GM19193 (cell line): ENCODE results near the gene RERE.

ENCODE experiments used
- POLR2A ChIP-seq: IDR thresholded peaks from 4 replicates; pipeline ENCODE4 v1.6.1; 2011; ENCODE audit not compliant: insufficient read depth, insufficient read length; ENCODE audit errors: extremely low read depth

Gene RERE

DNA sequence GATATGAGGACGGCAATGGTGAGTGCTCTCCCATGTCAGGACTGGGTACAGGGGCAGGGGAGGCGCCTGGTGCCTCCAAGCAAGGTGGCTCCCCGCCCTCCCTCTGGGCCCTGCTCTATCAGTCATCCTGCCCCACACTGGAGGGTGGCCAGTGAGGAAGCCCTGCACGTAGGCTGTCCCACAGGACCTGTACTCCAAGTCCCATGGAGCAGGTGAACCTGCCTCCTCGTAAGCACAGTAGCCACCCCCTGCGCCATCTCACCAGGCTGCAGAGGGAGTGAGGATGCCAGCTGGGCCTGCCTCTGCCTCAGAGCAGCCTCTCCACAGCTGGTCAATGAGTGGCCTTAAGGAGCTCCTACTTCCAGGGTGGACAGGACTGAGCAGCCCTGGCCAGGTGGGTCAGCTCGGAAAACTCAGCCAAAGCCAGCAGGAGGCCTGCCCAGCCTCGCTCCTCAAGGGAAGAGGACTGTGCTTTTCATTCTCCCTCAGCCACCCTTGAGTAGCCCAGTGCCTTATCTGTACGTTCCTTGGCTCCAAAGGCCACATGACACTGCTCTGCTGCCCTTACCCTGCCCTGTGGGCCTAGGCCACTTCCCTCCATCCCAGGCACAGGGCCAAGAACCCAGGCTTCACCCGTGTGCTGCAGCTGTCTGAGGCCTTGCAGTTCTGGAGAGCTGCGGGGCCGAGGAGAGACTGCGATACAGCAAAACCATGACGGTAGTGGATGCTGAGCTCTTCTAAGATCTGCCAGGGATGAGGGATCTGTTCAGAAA, 459.9 kb downstream of the RERE start:
- TF ChIP-seq POLR2A = no peak

DNA sequence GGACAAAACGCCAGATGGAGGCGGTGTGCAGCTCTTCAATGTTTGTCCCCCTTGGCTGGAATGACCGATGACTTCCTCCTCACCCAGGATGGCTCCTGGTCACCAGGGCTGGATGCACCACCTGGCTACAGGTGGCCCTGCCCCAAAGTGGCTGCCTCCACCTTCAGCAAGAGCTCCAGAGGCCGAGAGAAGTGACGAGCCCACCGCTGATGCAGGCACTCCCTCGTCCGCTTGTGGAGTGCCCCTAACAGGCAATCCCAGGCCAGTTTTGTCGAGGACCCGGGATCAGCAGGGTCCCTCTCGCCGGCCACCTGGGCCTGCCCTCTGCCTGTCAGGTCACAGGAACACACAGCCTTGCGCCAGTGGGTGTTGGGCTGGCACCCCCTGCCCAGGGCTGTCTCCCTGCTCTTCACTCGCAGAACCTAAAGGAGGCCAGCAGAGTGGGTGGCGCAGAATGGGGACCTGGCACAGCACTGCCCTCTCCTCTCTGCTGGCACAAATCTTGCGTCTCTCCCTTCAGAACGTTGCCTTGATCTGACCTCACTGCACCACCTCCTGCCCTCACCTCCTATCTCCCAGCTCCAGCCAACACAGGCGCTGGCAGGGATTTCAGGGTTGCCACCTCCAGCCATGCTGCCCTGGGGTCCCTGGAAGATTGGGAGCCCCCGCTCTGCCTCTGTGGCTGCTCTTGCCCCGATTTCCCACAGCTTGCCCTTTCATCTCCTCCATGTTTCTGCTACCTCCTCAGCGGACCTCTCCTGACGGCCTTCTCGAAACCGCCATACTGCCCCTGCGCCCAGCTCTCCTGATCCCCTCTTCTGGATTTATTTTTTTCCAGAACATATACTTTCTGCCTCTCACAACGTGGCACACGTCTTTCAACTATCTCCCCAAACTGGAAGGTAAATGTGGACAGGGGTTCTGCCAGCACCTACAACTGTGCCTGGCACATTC, 460.9 kb downstream of the RERE start:
- no peak for TF ChIP-seq POLR2A

DNA sequence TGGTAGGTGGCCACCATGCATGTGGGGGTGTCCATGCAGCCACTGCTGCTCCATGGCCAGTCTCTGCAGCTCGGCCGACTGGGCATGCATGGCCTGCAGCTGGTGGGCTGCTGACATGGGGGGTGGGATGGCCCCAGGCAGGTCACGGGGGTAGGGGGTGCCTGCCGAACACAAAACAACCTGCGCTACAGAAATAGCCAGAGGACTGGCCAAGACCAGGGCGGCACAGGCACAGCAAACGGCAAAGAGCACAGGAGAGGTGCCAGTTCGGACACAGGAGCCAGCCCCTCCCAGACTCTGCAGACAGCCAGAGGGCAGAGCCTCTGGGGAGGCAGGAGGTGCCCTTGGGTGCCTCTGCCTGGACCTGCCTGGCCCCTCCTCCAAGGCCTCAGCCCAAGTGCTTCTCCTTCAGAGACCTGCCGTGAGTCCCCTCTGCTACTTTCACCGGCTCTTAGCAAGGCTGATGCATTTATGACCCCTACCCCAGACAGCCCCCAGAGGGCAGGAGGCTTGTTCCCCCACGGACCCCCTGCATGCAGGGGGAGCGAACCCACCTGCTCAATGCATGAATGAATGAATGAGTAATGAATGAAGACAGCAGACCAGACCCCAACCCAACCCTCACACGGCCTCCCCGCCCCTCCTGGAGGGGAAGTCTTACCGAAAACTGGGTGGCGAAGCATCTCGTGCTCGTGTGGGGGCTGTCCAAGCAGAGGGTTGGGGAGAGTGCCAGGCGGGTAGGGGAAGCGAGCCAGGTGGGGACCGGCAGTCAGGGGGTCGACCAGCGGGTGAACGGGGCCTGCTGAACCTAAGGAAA, 461.8 kb downstream of the RERE start:
- TF ChIP-seq POLR2A = no peak

DNA sequence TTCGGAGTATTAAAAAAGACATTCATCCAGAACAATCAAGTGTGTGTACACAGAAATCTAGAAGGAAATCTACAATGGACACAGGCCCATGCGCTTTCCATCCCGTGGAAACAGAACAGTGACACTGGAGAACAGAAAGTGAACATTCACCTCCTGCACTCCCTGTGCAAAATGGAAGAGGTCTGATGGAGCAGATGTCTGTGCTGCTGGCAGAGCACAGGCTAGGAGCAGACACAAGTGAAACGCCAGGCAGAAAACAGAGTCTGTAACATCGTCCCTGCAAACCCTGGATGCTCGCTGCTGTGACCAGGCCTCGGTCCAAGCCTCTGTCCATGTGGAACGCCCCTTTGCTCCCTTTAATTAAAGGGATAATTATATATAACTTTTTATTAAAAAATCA, 463.4 kb downstream of the RERE start:
- TF ChIP-seq POLR2A = no peak

DNA sequence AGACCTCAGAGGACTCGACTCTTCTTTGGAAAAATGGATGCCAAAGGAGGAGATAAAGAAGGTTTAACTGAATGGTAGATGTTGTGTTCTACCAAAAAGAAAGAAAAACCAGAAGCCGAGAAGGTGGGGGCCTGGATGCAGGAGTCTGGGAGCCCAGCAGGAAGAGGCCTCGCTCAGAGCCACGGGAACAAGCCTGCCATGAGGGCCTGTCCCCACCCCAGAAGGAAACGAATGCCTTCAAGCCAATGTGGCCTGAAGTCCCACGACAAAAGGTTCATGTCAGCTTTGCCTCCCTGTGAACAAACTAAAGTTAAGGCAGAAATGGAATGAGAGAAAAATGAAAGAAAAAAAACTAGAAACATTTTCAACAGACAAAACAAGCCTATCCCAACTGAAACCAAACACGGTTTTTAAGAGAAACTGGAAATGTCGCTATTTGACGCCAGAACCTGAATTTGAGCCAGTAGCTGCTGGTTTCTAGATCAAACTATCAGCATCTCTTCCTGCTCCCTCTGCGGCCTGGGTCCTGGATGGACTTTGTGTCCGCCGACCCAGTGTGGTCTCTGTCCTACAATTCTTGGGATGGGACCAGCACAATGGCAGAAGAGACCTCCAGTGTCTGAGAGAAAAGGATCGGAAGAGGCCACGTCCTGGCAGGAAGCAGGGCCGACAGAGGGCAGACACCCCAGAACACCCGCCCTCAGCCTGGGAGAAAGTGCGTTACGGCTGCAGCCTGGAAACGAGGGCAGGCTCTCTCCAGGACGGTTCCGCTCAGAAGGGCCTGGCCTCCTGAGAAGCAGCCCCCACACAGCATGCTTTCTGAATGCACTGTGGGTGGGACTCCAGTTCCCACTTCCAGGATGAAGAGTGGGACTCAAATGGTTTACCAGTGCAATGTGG, 464.3 kb downstream of the RERE start:
- no peak for TF ChIP-seq POLR2A

DNA sequence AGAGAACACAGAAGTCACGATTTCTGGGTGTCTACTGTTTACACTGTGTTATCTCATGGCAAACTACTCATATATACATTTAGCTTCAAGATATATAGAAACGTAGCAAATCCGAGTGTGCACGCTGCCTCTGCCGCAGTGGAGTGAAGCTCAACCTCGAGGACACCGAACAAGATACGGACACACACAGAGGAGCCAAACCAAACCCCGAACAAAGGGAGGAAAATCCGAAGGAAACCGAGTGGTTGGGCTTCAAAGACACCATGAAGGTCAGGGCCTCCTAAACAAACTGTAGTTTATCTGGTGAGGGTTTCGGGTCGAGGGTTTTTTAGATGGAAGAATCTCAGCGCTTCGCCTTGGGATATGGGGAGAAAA, 465.0 kb downstream of the RERE start:
- TF ChIP-seq POLR2A = no peak

DNA sequence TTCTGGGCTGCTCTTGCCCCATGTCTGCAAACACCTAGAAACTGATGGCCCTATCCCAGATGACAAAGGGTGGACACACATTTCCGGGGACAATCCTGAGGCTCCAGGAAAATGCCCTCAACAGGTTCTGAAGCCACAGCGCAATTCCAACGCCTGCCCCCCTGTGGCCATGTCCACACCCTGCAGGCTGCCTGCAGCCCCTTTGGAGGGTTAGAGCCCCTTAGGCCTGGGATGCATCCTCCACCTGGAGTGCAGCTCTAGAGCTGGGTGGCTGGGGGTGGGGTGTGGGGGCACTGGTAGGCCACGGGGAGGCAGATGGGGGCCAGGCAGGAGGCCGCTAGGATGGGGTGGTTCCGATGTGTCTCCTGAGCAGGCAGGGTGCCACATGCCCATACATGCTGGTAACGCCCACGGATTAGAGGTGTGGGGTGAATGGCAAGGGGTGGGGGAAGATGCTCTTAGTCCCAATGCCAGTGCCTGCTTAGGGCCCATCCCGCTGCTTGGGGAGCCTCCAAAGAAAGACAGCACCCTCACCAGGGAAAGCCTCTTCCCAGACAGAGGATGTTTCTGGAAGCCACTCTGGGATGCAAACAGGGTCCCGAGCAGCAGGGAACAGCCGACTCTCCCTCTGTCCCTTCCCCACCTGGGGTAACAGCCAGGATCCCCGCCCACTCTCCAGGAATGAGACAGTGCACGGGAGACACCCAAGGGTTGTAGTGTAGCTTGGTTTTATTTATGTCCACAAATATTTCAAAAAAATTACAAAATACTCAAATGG, 465.6 kb downstream of the RERE start:
- TF ChIP-seq POLR2A = no peak

DNA sequence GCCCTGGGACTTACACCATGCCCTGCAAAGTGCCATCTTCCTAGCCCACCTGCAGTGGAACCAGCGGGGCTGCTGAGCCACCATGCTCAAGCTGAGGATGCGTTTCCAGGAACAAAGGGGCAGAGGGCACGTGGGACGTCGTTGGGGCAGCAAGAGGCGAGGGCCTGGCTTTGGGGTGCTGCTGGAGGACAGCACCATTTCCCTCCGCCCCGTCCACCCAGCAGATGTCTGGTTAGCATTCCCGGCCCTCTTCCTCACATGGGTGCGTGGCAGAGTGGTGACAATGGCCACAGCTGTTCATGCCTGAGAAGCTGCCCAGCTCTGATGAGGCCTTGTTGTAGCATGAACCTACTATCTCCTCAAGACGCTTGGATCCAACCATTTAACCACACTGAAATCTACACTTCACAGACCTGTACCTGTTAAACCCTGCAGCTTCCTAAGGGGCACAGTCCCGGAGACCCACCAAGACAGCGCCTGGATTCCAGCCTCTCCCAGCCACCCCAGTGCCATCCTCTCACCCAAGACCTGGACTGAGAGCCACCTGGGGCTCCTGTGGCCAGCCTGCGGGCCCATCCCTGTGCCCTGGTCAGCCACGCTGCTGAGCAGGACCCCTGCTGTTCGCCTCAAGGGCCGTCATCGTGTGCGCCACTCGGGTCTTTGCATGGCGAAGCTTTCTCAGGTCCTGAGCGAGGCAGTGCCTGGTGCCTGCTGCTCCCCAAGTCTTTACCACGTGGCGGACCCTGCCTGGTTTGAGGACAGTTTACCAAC, 466.3 kb downstream of the RERE start:
- peak; percentile 29 for TF ChIP-seq POLR2A

DNA sequence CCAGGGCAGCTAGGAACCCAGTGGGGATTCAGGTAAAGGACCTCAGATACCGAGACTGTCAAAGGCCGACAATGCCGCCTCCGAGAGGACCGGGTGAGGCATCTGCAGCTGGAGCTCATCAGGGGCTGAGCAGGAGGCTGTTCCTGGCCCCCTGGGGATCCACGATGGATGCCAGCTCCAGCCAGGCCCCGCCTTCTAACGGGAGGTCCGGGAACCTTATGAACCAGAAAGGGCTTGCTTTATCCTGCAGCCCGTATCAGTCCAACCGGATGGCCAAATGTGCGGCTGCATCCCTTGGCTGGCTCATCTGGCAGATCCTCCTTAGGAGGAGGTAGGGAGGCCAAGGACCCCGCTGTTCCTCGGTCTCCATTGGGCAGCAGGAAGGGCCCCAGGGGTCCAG, 467.5 kb downstream of the RERE start:
- TF ChIP-seq POLR2A = no peak

DNA sequence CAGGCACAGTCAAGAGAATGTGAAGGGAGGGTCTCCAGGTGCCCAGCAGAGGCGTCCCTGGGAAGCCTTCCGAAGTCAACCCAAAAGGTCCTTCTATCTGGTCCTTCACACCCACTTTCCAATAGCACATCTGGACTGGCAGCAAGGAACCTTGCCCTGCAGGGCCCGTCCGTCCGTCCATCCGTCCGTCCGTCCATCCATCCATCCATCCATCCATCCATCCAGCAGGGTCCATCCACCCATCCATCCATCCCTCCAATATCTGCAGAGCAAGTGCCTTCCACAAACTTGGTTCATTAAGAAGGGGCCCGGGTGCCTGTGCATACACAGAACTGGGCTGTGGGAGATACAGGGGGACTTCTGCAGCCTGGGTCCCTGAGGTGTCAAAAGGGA, 468.0 kb downstream of the RERE start:
- TF ChIP-seq POLR2A = no peak

DNA sequence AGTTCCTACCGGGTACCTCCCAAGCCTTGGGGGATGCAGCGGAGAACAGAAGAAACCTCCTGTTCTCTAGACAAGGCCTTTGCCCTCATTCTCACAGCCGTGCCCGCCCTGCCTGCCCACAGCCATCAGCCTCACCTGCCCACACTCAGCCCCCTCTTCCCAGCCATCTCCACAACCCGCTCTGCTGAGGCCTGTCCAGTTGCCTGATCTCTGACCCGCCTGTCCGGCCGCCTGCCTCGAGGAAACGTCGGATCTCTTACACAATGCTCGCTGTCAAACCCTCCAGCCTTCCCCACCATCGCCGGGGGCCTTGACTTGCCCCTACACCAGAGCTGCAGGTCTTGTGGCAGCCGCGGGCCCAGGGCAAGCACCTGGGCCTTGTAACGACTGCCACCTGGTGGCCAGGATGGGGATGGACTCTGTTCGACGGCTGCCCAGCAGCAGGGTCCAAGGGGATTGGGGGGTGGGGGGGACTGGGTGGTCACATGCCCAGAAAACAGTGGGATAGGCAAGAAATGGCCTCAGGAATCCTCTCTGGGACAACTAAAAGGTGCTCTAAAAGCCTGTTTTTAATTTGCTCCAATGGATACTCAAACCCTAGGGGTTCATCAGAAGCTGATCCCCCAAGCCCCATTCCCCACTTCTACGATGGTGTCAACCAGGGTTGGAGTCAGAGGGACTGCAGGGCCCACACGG, 468.5 kb downstream of the RERE start:
- TF ChIP-seq POLR2A = no peak
